ENCODE measurements around the gene KATNB1.

- no peak for TF ChIP-seq POLR2A (IDR thresholded peaks at IDR 0.05)
- TF ChIP-seq CTCF (IDR thresholded peaks at IDR 0.05), result no peak
These were observed 66.3 kb downstream of the KATNB1 start for GRCh38 chr16:57801809-57802340.

Data from lower leg skin (tissue), 3 donors.